Cerebellar cortex (tissue), 1 donor: ENCODE results near the gene MED27.
A peak's percentile ranks its signal among the peaks of the same experiment; 100 is the strongest.

Experiments
- DNase-seq: peaks from one replicate; pipeline ENCODE4 v3.0.0-alpha.2; 2015; ENCODE audit warnings: low spot score

The MED27 gene

DNA sequence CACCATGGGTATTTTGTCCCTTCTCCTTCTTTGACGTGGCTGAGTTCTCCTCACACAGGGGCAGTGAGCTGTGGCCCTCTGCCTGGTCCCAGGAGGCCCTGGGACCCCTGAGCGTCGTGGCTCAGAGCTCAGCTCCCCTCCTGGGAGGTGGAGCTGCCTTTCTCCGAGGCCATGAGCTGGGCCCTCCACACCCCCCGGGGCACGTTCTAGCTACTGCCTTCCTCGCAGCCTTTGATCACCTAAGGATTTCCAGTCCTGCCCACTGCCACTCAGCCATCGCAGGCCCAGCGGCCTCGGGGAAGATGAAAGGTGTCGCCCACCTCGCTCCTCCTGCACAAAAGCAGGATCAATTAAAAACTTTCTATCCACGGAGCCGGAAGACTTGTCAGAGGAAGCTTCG, 244.9 kb downstream of the MED27 start:
- DNase-seq = no peak

DNA sequence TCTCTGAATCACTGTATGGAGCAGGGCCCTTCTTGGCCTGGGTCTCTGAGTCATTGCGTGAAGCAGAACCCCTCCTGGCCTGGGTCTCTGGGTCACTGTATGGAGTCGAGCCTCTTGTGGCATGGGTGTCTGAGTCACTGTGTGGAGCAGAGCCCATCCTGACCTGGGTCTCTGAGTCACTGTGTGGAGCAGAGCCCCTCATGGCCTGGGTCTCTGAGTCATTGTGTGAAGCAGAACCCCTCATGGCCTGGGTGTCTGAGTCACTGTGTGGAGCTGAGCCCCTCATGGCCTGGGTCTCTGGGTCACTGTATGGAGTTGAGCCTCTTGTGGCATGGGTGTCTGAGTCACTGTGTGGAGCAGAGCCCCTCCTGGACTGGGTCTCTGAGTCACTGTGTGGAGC, 245.8 kb downstream of the MED27 start:
- no peak for DNase-seq

DNA sequence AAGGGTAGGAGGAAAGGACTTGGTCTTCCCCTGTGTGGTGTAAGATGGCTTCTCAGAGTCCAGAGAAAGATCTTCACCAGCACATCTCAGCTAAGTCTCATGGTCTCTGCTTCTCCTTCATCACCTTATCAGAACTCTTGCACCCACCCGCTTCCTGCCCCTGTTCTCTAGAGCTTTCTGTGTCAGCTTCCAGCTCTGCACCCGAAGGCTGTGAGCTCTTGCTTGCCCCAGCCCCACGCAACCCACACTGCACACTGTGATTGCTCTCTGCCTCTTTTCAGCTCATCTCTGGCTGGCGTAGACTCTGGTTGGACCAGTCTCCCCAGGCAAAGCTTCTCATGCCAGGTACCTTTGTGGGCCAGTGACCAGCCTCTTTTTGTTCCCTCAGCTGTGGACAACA, 246.6 kb downstream of the MED27 start:
- DNase-seq = no peak

DNA sequence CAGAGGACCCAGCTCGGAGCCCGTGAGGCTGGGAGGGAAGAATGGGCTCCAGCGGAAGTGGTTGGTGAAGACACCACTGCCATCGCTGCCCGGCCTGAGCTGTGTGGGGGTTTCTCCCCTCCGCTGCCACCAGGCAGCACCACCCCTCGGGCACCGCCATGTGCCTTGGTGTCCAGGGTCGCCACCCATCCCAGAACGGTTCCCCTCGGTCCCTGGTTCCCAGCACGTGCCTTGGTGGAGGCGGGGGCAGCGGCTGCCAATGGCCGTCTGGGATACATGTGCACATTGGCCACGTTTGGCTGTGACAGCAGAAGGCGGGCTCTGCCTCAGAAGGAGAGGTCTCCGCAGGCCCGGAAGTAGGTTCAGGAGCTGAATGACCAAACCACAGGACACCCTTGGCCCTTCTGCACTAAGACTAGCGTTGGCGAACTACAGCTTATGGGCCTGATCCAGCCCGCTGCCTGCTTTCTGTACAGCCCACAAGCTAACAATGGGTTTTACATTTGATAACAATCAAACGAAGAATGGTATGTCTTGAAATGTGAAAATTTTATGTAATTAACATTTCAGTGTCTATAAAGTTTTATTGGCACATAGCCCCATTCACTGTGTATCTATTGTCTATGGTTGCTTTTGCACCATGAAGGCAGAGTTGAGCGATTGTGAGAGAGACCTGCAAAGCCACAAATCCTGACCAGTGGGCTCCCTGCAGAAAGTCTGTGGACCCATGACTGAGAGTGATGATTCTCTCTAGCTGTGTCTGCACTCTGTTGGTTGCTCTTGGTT, 248.1 kb downstream of the MED27 start:
- DNase-seq = no peak

DNA sequence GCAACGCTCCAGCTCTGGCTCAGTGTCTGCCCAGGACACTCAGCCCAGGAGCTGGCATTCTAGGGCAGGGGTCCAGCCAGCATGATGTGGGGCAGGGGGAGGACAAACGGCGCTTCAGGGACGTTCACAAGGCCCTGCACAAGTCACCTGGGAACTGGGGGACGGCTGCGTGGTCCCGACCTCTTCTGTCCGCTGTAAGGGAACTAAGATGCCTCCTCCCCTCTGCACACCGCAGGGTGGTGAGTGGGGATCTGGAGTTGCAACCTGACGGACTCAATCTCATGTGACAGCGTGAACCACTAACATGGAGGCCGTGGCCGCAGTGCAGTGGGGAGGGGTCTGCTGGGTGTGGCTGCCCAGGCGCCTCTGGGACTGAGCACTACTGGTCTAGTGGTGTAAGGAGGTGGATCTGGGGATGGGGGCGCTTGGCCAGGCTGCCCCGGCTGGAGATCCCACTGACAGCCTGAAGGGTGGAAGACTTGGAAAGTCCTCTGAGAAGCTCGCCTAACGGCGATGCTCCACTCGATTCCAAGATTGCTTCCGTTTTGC, 251.8 kb downstream of the MED27 start:
- no peak for DNase-seq

DNA sequence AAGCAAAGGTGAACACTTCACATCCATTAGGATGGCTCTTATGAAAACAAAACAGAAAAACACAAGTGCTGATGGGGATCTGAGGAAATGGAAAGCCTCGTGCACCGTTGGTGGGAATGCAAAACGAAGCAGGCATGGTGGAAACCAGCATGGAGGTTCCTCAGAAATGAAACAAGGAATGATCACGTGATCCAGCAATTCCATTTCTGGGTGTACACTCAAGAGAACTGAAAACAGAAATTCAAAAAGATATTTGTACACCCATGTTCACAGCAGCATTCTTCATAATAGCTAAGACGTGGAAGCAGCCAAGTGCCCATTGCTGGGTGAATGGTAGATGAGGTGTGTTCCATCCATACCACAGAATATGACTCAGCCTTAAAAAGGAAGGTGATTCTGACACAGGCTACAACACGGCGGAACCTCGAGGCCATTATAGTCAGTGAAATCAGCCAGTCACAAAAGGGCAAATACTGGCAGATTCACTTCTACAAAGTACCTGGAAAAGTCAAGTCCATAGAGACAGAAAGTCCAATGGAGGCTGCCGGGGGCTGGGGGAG, 252.6 kb downstream of the MED27 start:
- DNase-seq = no peak

DNA sequence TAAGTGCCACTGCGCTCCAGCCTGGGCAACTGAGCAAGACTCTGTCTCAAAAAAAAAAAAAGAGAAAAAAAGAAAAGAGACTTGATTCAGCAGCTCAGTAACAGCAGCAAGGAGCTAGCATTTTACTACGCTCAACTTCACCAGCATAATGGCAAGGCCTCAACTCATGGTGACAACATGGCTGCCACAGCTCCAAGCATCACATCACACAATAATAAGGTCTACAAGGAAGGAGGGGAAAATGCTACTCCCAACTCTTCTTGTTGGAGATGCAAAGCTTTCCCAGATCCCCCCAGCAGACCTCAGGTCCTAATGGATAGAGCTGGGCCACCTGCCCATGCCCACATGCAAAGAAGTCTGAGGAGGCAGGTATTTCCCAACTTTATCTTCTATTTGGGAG, 253.6 kb downstream of the MED27 start:
- no peak for DNase-seq

DNA sequence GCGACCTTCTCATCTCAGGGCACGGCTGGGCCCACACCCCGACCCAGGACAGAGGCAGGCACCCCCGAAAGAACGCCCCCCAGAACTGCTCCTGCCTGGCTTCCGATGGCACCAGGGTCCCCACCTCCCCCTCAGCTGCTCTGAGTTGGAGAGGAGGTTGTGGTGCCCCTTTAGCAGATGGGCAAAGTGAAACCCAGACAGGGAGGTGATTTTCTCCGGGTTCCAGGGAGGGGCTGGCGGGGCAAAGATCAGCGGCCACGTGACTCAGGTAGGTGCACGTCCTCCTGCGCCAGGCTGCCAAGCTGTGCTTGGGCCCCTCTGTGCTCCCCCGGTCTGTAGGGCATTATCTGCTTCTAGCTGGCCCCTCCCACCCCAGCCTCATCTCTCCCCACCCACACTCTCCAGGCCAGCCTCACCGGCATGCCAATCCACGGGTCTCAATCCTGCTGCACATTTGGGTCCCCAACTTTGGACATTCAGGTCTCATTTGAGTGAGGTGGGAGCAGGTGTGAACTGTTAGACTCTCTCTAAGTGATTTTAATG, 254.6 kb downstream of the MED27 start:
- DNase-seq = no peak

DNA sequence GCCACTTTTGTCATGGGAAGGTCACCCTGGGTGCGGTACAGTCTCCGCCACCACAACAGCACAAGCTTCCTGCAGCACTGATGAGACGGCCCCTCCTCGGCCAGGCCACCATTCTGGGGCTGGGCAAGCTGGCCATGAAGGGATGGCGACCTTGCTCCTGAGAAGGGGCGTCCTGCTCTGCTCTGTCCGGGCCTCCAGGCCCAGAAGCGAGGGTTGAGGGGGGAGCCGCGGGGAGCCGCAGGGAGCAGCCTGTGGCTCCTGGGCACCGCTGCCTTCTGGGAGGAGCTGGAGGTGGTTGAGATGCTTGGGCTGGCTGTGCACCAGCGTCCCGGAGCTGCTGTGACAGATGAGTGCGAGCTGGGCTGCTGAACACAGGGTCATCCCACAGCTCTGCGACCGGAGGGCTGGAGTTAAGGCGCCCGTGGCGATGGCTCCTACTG, 255.5 kb downstream of the MED27 start:
- no peak for DNase-seq

DNA sequence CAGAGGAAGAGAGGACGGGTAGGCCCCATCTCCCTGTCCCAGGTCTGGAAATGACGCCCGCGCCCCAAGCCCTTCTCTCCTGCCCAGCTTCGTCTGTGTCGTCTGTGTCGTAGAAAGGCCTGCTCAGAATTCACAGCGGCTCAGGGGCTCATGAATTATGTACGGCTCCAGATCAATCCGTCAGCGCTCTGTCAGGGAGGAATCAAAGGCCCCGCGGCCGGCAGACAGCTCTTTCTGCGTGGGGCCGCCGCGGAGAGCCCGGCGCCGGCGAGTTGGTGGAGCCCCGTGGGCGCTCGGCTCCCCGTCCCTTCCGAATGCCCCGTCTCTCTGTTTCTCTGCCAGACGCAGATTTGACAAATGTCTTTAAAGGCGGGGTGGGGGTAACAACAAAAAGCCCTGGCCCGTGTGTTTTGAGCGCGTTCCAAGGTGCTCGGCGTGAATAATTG, 255.9 kb downstream of the MED27 start:
- DNase-seq = no peak

DNA sequence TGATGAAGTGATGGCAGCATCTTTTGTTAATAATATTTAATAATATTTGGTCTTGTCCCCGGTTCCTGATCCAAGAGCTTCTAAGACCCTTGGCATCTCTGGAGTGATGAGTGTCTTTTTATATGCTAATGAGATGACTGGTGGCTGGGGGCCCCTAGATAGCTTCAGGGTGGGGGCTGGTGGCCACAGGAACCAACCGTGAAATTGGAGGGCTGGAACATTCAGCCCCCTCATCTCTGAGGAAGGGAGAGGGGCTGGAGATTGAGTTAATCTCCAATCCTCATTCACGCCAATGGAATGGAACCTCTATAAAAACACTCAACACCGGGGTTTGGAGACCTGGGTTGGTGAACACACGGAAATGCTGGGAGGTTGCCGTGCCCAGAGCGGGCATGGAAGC, 261.6 kb downstream of the MED27 start:
- DNase-seq = no peak

DNA sequence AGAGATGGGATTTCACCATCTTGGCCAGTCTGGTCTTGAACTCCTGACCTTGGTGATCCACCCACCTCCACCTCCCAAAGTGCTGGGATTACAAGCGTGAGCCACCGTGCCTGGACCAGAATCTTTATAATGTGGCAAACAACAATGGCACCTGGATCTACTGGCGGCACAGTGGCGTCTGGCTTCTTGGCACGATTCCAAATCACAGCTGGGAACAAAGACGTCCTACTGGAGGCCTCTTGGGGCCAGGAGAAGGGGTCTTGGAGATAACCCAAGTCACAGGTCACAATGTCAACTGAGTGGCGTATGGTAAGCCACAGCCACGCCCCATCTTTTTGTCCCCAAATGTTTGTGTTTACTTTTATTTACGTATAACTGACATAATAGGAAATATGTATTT, 262.0 kb downstream of the MED27 start:
- no peak for DNase-seq

DNA sequence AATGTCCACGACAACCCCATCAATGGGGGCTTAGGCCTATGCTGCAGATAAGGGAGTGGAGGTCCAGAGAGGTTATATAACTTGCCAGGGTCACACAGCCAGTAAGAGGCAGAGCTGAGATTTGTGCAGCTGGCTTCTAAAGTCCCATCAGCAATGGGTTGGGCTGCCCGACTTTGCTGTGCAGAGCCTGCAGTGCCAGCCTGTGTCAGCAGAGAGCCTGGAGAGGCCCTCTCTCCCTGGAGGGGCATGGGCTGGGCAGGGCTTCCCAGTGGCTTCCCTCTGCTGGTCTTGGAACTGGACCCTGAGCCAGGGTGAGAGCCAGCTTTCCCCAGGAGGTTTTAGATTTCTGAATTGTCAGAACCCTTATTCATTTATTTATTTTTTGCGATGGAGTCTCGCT, 262.6 kb downstream of the MED27 start:
- DNase-seq = no peak

DNA sequence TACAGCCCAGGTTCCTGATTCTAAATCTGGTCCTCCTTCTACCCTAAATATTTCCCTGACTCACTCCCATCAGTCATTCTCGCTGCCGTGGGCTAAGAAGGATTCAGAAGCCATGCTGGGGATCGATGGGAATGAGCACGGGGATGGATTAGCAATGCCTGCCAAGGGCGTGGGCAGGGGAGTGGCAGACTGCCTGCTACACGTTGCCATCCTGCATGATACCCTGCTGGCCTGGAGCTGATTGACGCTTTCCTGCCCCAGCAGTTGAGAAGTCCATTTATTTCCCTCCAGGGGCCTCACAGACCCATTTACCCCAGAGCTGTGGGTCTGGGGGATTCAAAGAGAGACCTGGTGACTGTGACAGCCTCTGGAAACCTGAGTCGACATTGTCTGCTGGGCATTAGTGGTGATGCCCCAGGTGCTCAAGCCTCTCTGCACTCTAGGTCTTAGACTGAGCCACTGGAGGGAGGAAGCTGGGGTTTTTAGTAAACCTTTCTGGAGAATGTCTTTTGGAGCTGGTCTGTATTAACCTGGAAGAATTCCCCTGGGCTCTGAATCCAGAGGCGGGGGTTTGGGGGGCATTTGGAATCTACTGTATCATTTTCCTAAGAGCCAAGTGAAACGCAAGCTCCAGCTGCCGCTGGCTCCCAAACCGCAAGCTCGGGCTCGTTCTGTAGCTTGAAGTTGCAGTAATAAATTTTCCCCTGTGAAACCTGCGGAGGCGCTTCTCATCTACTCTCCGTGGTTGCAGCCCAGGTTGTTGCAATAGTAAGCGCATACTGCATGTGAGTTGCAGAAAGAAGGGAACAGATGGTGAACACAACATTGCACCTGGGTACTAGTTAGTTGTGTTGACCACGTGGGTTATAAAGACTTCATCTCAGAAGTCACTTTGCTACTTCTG, 263.4 kb downstream of the MED27 start:
- no peak for DNase-seq

DNA sequence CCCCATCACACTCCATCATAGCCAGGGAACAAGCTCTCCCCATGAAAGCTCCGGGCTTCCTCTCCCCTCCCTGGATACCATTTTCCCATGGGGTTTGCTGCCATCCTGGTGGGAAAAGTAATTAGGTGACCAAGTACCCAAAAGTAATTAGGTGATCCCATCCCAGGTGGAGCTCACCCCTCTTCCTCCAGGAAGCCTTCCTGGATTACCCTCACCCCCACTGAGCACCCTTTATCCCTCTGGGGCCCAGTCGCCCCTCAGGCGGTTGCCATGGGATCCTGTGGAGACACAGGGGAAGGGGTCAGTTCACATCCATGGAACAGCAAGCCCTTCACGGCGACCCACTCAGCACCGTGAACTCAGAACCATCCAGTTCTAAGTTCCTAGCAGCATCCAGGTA, 265.0 kb downstream of the MED27 start:
- no peak for DNase-seq

DNA sequence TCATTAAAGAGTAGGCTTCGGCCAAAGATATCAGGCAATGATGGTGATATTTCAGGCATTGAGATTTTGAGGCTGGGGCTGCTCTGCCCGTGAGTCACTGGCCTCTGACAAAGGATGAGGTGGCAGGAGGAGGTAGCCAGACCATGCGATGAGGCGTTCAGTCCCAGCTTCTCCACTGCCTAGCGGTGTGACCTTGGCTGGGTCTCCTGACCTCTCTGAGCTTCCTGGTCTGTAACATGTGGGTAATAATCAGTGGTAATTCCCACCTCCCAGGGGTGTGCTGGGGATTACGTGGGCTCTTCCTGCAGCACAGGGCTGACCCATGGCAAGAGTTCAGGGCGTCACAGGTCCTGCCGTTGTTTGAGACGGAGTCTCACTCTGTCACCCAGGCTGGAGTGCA, 266.6 kb downstream of the MED27 start:
- DNase-seq = no peak

DNA sequence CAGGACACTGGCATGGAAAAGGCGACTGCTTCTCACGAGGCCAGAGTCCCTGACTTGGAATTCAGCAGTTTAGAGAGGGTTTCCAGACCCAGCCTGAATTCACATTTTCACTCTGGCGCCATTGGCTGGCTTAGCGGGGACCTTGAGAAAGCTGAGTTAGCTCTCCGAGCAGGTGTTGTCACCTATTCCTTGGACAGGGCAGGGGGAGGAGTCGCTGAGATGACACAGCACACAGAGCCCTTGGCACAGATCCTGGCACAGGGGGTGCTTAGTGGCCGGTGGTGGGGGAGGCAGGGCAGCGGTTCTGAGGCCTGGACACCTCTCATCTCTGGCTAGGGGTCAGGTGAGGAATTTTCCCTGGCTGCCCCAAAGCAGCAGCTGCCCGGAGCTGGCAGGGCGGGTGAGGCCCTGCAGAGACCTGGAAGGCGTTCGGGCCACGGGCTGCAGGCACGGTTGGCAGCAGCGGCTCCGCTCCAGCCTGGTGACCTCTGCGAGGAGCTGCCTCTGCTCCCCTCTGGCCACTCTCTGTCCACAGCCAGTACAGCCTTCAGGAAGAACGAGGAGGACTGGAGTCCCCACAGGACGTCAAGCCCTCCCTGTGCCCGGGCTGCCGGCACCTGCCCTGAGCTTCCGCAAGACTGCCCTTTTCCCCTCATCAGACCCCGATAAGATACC, 267.4 kb downstream of the MED27 start:
- DNase-seq = peak; percentile 43

DNA sequence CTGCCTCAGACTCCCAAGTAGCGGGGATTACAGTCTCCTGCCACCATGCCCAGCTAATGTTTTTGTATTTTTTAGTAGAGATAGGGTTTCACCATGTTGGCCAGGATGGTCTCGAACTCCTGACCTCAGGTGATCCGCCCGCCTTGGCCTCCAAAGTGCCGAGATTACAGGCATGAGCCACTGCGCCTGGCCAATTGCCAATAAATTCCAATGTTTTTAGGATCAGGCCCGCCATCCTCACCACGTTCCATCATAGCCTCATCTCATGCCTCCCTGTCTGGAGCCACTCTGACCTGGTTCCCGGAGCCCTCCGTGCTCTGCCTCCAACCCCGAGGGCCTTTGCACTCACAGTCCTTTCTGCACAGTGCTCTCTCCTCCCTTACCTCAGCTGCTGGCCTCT, 268.3 kb downstream of the MED27 start:
- DNase-seq = no peak

DNA sequence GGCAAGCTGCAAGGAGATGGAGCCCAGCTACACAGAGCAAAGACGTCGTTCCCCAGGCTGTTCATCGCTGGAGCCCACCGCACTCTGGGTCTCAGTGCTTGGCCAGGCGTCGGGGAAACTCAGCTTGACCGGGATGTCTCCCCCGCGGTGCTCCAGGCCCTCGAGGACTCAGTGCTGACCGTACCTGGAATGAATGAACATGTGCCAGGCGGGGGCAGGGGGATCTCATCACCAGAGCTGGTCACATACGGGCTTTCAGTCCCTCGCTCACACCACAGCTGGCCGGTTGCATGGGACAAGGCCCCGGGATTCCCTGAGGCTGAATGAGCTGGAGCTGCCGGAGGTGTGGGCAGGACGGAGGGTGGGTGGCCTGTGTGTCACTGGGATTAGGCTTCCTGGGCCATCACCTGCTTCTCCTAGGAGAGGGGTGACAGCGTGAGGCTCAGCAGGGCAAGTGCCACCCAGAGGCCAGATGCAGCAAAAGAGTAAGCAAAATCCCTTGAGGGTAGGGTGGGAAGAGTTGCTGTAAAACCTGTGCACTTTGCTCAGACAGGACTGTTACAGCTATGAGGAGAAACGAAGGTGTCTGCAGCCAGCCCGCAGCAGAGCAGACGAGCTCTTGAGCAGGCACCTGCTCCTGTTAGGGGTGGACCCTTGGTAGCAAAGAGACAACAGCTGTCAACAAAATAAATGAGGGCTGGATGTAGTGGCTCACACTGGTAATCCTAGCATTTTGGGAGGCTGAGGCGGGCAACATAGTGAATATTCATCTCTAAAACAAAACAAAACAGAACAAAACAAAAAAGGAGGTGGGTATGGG, 269.1 kb downstream of the MED27 start:
- no peak for DNase-seq
